Measurements from ENCODE around the gene NTF3.

DNA sequence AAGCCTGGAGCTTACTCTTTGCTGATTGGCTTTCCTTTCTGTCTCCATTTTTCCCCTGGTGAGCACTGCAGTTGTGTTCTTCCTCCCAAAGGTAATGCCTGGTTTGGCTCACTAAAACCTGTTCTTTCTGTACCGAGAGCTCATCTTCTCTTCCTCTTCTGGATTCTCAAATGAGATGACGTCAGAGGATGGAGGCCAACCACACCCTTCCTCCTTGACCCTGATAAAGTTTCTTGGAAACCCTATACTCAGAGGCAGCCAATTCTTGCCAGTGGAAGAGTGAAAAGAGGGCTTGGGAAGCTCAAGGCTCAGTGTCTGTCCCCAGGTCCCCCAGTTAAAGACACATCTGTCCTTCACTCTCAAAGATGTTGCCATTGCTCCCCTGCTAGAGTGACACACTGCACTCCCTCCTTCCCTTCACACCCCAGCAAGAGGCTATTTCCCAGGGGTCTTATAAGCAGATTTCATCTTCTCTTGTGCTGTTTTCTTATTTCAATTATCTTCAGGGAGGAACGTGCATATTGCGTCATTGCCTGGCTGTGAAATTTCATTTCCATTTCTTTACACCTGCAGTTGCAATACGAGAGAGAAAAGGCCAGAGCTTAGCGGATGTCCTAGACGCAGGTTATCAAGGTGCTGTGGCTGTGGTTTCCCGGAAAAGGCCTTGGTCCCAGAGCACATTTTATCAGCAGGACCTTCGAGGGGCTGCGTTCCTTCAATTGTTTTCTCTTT is 27.3 kb downstream of the NTF3 start:
- no peak for TF ChIP-seq SP1 (IDR thresholded peaks at IDR 0.05; ENCODE audit: low read depth)
- TF ChIP-seq, protein P1, sequence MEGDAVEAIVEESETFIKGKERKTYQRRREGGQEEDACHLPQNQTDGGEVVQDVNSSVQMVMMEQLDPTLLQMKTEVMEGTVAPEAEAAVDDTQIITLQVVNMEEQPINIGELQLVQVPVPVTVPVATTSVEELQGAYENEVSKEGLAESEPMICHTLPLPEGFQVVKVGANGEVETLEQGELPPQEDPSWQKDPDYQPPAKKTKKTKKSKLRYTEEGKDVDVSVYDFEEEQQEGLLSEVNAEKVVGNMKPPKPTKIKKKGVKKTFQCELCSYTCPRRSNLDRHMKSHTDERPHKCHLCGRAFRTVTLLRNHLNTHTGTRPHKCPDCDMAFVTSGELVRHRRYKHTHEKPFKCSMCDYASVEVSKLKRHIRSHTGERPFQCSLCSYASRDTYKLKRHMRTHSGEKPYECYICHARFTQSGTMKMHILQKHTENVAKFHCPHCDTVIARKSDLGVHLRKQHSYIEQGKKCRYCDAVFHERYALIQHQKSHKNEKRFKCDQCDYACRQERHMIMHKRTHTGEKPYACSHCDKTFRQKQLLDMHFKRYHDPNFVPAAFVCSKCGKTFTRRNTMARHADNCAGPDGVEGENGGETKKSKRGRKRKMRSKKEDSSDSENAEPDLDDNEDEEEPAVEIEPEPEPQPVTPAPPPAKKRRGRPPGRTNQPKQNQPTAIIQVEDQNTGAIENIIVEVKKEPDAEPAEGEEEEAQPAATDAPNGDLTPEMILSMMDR (IDR thresholded peaks at IDR 0.05 in 2 of 3, conservative IDR thresholded peaks at IDR 0.05 in 1 of 3; ENCODE audit: borderline replicate concordance in 1 of 3, insufficient read depth in 1 of 3, low read depth in 2 of 3, low read length in 2 of 3): no peak
